ENCODE measurements around the gene TM9SF1.

GRCh38 chr14:24186831-24187538 lies 8.3 kb downstream of the TM9SF1 start:
- TF ChIP-seq EZH2 (IDR thresholded peaks at IDR 0.05; ENCODE audit: borderline replicate concordance, low read depth, low read length, severe bottlenecking), result no peak
- no peak for TF ChIP-seq CTCF (IDR thresholded peaks at IDR 0.05; ENCODE audit: borderline replicate concordance, extremely low read depth, low read length, poor library complexity, severe bottlenecking)
